ENCODE measurements around the gene ZFP69.

ZFP69 gene

DNA sequence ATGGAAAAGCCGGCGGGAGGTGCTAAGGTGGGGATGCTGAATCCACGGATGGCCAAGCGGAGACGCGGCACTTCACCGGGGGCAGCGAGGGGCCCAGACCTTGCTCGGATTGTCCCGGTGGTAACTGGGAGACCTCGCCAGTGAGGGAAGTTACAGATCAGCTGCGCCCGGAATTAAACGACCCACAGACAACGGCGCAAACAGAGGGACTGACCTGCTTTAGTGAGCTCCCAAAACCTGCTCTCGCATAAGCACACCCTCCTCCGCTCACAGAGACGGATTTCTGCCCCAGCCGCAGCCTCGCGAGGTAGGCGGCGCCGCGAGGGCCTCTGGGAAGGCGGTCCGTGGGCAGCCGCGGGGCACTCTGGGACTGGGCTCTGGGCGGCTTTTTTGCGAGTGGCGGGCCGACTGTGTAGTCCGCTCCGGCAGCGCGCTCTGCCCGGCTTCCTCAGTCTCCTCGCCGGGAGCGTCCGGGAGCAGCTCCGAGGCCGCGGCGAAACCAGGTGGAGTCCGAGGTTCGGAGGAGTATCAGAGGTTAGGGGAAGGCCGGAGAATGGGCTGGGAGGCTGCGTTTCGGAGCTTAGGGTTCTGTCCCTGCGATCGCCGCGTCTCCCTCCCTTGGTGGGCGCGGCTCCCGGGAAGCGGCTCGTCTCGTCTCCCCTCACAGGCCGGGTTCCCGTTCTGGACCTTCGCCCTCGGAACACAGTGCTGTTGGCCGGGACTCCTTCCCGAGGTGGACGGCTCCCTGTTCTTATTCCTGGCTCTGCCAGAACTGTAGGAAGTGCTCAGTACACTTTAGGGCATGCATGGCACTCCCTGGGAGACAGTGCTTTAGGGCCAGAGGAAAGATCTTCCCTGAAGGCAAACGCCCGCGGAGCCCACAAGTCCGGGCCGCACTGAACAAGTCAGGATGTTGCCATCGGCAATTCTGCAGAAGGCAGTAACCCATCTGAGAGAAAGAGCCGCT is 31.6 kb downstream of the ZFP69 start, which contains the start of gene EXO5:
Gene EXO5, plus strand, starts transcription at position 393 of the 967 bp plus-strand sequence. CDS start 5,778 bp downstream, outside the sequence.
- peak in 57 of 58 donors; percentile 8 to 82 (median 61) for DNase-seq

DNA sequence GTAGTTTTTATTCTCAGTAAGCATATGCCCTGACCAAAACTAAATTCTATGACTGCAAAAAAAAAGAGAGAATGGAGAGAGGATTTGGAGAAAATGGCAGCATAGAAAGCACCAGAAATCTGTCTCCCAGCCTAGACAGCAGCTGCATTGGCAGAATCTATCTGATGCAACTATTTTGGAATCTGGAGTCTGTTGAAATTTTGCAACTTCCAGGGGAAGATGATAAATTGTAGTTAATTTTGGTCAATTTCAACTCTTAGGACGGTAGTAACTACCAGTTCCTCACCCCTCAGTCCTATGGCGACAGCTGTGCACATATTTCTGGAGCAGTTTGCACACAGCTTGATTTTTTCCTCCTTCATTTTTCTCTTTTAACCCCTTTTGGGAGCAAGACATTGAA is 42.4 kb downstream of the ZFP69 start:
- no peak for DNase-seq

DNA sequence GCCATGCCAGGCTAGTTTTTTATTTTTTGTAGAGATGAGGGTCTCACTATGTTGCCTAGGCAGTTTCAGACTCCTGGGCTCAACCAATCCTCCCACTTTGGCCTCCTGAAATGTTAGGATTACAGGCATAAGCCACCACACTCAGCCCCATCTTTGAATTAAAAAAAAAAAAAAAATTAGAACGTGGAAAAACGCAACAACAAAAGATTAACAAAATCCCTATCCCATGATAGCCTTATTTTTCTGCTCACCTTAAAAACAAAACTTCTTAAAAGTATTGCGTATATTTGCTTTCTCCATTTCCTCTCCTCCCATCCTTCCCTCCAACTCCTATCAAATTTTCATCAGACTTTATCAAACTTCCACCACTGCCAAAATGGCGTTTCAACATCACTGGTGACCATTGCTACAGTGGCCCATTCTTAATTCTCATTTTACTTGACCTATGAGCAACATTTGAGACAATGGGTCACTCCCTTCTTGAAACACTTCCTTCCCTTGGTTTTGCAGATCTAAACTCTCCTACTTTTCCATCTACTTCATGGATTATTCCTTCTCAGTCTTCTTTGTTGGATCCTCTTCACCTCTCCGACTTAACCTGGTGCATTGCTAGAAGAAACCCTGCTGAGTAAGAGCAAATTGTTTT is 53.8 kb downstream of the ZFP69 start:
- no peak for DNase-seq

DNA sequence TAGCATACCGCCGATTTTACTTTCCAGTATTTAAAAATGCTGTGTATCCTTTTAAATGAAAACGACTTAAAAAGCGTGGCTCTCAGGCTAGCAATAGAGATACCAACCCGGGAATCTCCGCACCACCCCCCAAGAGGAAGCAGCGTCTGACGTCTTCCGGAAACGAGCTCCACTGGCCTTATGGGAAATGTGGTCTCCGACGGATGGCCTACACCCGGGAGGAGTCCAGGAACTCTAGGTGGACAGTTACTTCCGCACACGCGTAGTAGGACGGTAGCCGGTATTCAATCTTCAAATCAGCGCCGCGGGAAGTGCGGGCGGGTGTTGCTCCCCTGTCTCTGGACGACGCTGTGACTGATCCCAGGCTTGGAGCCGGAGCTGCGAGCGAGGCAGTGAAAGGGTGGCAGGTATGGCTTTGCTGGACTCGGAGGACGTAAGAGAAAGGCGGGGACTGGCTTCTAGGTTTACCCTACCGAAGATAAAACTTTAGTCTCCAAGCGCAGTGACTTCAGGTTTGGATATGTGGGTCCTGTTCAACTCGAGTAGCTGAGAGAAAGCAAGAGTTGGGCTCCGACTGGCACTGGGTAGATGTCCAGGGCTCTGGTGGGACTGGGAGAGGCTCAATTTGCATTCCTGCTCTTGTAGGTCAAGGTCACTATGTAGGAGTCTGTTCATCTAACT is 54.4 kb downstream of the ZFP69 start, which contains the start of gene ZNF684:
Gene ZNF684, plus strand, starts transcription at position 257 of the 681 bp plus-strand sequence. CDS start 1,530 bp downstream, outside the sequence.
- peak; percentile 18 to 95 (median 86) for DNase-seq

DNA sequence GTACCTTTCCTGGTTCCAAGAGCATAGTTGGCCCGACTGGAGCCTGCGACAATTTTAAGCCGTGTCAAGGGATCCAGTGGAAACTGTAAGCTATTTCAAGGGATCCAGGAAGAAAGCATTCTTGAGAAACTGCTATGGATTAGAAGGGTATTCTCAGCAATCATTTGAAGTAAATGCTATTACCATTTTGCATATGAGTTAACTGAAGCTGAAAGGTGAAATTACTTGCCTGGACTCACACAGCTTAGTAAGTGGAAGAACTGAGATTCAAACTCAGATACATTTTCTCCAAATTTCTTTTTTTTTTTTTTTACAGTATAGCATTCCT is 54.9 kb downstream of the ZFP69 start:
- no peak for DNase-seq

DNA sequence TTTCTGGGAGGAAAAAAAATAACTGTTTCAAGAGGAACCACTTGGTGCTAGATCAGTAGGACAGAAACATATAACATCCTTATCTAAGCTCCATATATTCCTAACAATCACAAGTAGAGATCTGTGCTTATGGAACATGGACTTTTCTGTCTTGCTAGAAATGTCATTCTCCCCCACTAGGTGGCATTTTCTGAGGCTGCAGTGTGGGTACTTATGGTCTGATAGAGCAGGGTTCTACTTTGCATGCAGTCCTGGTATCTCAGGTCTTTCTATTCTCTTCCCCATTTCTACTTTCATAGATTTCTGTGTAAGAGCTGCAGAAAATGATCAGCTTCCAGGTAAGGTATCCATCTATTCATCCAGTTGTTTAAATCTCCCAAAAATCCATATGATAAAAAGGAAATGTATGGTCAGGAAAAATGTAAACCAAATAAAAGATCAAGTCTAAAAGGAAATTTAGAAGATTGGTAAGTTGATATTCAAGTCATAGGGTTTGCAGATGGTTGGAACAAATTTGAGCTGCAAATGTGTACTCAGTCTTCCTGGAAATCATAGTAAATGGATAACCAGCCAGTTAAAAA is 55.8 kb downstream of the ZFP69 start:
- DNase-seq: peak in 12 of 58 donors; percentile 0 to 49 (median 2)

DNA sequence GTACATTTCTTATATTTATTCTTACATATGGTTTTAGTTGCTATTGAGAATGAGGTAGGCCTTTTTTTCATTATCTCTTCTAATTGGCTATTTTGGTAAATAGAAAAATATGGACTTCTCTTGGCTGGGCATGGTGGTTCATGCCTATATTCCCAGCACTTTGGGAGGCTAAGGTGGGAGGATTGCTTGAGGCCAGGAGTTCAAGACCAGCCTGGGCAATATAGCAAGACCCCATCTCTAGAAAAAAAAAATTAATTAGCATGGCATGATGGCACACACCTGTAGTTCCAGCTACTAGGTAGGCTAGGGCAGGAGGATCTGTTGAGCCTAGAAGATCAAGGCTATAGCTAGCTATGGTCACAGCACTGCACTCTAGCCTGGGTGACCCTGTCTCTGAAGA is 57.5 kb downstream of the ZFP69 start:
- DNase-seq: no peak

DNA sequence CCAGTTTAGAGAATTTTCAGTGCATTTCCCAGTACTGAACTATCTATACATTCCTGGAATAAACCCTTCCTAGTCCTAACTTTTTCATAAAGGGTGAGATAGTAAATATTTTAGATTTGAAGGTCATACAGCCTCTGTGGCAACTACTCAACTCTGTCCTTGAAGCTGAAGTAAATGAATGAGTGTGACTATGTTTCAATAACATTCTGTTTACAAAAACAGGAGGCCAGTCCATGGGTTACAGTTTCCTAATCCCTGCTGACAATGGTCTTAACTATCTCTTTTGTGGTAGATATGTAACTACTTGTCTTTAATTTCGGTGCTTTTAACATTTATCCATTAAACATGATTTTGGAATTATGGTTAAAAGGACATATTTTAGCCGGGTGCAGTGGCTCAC is 58.6 kb downstream of the ZFP69 start:
- DNase-seq: no peak

DNA sequence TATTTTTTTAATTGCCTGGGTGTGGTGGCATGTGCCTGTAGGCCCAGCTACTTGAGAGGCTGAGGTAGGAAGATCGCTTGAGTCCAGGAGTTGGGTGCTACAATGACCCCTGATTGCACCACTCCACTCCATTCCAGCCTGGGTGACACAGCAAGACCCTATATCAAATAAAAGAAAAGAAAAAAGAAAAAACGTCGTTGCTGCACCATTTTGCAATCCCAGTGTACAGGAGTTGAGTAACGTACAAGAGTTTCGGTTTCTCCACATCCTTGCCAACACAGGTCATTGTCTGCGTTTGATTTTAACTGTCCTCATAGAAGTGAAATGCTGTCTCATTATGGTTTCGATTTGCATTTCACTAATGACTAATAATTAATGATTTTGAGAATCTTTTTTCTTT is 62.2 kb downstream of the ZFP69 start:
- DNase-seq: no peak
